Measurements from ENCODE around the gene SLC4A9.
"Not testable (repeated sequence)": the region's sequence is repeated elsewhere in the genome, so short reads cannot be mapped to it uniquely, and the experiment has no call there.

The SLC4A9 gene

DNA sequence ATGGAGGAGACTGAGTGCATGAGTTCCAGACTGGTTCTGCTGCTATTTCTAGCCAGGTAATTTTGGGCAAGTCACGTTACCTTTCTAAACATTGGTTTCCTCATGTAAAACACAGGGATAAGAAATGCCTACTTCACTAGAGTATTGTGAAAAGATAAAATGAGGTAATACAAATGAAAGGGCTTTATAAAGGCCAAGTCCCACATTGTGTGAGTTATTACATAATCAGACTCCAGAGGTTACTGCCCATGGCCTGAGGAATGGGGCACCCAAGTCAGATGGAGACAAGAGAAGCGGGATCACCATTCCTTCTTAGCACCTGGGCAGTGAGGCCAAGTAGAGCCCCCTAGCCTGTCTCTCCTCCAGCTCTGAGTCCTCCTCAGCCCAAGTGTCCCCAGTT, 21.1 kb upstream of the SLC4A9 start:
- no peak for DNase-seq

DNA sequence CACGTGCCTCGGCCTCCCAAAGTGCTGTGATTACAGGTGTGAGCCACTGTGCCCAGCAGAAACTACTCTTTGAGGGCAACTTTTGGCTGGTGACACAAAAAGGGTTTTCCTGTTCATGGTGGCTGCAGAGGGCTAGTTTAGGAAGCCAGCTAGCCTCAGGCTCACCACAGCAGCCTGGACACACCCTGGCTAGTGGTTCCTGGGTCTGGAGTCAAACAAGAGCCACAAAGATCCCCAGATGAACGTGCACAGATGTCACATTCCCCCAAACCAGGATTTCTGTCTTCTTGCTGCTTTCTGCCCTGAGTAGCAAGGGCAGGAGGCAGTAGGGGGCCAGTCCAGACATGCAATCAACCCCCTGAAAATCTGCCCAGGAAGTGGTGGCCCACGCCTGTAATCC, 20.4 kb upstream of the SLC4A9 start:
- DNase-seq = no peak

DNA sequence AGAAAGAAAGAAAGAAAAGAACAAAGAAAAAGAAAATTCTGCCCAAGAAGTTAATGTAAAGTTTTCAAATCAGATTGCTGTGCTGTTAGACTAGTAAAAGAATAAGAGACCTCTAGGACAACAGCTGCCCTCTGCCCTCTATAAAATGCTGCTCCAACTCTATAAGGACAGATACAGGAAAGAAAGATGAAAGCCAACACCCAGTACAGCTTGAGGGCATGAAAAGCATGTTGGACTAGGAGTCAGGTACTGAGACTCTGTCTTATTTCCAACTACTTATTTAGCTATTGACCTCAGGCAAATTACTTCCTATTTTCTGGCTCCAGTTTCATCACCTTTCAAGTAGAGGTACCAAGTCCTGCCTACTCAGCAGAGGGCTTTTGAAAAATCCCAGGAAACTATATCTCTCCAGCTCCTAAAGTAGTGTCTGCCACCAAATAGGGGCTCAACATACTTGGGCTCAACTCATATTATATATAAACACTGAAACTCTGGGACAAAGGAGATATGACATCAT, 19.3 kb upstream of the SLC4A9 start:
- DNase-seq = no peak

DNA sequence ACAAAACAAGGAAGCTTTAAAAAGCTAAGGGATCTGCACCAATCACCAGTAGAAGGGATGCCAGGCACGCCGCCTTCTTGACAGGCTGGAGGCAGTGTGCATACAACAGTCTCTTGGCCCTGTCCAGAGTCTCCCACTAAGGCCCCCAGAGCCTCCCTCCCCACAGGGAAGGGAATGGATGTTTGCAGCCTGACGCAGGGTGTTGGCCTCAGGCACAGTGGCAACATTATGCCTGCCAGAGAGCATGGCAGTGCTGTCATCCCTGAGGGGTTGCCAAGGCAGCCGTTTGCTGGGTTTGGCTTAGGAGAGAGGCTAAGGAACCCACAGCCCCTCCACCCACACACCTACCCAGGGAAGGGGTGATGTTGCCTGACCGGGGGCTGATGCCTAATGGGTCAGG, 18.4 kb upstream of the SLC4A9 start:
- DNase-seq = no peak

DNA sequence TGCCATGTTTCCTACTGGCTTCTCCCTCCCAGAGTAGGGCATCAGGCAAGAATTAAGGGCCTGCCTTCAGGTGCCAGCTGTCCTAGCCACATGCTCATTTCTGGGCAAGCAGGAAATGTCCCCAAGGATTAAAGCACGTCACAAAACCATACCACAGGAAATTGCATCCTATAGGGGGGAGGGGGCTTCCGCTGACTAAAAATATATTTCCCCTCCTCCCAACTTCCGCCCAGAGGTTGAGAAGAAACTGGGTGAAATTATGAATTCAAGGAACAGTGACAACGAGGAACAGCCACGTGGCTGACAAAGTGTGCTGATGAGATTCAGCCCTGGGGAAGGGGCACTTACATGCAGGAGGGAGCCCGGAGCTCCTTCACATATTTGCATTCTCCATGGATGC, 17.7 kb upstream of the SLC4A9 start:
- no peak for DNase-seq

DNA sequence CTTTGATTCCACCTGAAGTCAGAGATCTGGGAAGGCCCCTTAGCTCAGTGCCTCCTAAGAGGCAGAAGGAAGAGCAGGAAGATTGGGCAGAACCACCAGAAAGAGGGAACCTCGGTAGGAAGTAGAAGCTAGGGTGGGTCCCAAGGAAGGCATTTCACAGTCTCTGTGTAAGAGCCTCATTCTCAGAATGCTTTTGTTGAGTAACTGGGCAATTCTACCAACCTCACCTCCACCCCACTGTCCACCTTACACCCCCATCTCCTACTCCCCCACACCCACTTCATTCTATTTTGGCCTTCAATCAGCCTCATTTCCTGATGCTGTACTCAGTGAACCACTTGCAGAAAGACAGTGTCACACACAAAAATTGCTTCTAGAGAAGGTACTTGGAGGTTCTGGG, 17.1 kb upstream of the SLC4A9 start:
- DNase-seq = no peak

DNA sequence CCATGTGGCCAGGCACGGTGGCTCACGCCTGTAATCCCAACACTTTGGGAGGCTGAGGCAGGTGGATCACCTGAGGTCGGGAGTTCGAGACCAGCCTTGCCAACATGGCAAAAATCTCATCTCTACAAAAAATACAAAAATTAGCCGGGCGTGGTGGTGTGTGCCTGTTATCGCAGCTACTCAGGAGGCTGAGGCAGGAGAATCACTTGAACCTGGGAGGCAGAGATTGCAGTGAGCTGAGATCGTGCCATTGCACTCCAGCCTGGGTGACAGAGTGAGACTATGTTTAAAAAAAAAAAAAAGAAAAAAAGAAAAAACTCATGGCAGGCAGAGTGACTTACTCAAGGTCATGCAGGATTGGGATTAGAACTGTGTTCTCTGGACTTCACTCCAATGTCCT, 16.1 kb upstream of the SLC4A9 start:
- not testable (repeated sequence) for DNase-seq

DNA sequence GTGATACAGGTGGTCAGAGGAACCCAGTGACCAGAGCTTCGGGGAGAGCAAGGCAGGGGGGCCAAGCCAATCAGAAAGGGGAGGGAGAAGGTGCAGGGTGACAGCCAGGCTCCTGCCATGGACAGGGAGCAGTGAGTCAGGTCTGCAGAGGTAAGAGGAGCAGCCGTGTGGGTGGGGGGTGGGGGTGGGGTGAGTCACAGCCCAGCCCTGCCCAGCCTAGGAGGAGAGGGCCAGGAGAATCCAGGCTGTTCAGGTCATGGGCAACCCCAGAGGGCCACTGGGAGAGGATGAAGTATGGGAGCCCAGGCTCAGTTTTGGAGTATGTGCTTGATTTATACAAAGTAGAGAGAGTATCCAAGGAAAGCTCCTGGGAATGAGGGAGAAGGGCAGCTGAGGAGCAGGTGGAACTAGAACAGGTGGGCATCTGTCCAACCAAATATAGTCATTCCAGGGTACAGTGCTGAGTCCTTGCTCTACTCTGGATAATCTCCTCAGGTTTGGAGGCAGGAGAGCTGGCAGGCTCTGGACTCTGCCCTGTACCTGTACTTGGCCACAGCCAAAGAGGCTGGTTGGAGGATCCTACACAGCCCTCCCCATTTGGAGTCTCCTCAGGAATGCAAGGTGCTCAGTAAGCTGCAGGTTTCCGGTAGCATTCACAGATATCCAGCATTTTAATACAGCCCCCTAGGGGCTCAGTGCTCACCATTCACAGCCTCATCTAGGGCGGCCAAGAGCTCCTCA, 15.1 kb upstream of the SLC4A9 start:
- DNase-seq = no peak

DNA sequence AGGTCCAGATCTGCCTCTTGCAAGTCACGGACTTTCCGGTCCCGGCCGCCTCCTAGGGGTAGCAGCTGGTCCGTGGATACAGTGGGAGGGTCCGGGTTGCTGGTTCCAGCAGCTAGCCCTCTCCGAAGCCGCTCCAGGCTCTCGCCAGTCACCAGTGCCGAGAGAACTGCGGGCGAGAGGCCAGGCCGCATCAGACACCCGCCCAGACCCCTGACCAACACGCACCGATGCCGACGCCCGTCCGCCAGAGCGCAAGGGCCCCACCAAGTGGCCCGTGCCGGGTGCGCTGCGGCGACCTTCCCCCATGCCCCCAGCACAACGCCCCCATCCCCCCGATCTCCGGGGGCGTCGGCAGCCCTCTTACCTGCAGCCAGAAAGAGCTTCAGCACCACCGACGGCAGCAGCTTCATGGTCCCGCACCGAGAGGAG, 14.1 kb upstream of the SLC4A9 start:
- no peak for DNase-seq

DNA sequence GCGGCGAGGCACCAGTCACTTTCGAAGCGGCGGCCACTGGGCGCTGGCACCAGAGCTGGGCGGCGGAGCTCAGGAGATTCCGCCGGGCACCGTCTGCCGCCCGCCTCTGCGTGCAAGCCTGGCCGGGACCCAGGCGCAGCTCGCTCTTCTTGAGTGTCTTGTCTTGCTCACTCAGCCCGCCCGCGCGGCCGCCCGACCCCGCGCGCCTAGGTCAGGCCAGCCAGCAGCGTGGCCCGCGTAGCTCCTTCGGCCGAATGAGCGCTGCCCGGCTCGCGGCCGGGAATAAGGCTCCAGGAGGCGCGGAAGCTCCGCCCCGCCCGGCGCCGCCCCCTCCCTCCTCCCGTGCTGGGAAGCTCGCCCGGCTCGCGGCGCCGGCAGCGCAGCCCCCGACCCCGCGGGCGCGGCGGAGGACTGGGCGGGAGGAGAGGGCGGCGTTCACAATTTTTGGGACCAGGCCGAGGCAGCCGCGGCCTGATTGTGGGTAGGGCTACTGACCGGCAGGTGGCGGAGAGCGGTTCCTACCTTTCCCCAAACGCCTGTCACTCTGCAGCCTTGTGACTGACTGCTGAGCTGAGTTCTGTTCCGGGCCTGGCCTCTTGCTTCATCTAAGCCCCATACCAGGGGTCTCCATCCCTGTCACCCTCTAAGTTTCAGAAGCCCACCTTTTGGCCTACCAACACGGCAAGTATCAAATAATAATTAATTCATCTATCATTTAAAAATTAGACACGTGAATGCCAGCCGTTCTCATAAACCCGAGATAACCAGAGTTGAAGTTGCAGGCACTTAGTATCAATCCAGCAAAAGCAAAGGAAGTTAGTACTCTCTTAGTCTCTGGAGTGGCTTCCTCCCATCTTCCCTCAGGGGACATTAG, 13.4 kb upstream of the SLC4A9 start, which contains the start of gene HBEGF:
Gene HBEGF, minus strand, starts transcription at position 256 of the 874 bp plus-strand sequence. CDS start 275 bp downstream, outside the sequence.
- peak; percentile 21 for DNase-seq

DNA sequence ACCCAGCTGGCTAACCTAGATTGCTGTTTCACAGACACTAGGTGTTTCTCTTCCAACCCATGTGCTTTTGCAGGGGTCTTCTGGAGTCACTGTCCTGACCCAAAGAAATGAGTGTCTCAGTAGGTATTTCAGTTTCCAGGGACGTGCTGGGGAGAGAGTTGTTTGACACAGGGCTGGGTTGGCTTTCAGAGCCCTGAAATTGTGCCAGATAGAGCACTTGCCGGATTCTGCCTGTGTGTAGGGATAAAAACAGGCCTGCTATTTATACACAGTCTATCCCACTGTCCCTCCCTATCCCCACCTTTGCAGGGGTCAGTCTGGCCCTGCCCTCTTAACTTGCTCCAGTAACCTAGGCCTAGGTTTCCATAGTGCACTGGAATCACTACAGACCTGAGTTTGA, 12.6 kb upstream of the SLC4A9 start:
- DNase-seq = no peak

DNA sequence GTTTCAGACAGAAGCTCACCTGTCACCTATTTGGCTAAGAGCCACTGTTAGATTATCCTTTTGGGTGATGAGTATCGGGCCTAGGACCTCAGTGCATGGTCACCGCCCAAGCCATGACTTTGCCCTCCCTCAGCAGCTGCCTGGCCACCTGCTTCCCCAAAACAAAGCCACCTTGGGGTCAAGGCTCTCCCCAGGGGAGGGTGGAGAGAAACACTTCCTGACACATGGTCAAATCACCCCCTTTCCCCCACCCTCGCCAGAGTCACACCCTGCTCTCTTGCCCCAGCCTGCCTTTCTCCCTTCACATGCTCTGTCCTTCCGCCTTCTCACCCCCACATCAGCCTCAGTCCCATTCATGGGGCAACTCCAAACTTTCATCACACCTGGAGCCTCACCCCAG, 11.9 kb upstream of the SLC4A9 start:
- no peak for DNase-seq

DNA sequence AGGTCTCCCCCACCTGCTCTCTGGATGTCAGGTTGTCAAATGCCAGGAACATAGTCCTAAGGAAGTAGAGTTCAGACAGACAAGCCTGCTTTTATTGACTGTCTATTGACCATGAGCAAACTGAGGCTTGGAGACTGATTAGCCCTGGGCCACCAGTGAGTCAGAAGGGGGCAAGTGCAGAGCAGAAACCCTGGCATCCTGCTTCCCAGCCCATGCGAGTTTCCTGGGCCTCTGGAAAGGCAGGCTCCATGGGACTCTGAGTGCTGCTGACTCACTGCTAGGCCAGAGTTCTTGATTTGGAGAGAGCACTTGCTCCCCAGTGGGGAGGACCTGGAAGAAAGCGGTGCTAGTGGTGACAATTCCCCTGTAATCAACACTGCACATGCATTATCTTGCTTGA, 10.8 kb upstream of the SLC4A9 start:
- DNase-seq = no peak

DNA sequence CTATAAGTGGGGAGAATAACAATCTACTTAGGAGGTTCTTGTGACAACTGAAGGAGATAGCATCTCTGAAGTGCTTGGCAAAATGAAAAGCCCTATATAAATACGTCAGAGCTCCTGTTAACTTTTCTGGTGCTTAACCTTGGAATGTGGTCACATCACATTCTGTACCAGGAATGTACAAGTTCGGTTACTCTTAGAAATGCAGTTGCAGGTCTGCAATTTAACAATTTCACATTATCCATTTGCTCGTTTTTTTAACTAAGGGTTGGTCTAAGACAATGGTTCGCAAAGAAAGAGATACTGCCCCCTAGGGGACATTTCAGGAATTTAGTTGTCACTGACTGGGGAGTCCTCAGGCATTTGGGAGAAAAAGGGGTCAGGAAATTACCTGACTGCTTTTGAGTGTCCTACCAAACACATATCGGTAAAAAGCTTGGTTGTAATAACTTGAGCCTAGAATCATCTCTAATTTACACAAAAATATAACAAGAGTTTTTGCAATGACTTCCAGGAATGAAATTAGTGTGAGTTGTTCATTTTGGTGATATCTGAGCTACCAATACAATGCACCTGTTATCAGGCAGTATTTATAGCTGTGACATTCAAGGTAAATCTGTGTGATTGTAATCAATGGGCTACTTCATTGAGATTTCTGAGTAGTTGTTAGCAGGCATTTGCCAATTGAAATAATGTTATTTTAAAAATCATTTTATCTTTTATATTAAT, 8.2 kb upstream of the SLC4A9 start:
- DNase-seq = no peak

DNA sequence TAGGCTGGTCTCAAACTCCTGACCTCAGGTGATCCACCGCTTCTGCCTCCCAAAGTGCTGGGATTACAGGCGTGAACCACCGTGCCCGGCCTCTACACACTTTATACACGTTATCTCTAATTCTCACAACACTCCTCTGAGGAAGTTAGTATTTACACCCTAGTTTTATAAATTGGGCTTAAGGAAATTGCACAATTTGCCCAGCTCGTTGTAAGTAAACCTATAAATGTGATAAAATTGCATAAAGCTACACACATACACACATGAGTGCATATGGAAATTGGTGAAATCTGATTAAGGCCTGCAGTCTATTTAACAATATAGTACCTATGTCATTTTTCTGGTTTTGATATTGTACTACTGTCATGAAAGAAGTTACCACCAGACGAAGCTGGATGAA, 4.4 kb upstream of the SLC4A9 start:
- no peak for DNase-seq

DNA sequence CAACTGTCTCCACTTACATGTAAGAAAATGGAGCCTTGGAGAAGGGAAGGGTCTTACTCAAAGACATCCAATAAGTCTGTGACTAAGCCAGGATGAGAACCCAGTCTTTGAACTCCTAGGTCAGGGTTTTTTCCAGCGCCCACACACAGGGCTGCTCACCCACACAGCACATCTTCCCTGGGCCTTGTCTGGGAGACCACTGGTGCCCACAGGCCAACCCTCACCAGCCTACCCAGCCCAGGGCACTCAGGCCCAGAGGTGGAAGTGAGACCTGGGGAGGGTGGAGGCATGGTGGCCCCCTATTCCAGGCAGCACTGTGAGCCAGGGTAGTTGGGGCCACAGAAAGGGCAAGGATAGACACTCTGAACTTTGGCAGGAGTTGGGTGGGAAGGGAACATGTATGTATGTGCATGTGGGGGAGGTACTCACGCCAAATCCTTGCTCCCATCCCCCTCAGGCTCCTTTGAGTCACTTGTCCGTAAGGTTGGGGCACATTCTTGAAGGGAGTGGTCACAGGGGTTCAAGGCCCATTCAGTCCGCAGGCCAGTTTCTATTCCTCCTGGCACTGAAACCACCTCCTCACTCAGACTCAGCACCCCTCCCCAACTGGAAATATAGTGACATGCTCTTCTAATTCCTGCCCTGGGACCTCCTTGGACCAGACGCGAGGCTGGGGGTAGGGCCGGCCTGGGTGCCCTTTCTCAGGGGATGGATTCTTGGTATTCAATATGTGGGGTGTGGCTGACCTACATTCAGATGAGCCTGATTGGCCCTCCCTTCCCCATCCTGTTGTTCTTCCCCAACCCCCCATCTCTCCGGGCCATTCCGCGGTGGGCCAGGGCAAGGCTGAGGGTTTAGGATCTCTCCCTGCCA, 2.9 kb upstream of the SLC4A9 start:
- no peak for DNase-seq

DNA sequence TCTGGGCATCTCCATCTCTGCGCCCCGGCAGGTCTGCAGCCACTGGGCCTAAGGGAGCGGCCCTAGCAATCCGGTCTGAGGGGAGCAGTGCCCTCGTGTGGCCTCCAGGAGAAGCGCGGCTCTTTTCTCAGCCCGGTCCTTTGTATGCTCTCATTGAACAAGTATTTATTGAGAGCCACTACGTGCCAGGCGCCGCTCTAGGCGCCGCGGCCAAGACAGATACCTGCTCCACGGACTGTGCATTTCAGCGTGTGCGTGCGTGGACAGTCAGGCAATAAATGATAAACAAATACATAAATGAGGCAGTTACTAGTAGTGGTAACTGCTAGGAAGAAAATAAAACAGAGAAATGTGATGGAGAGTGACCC, 2.3 kb upstream of the SLC4A9 start:
- DNase-seq = peak; percentile 11

DNA sequence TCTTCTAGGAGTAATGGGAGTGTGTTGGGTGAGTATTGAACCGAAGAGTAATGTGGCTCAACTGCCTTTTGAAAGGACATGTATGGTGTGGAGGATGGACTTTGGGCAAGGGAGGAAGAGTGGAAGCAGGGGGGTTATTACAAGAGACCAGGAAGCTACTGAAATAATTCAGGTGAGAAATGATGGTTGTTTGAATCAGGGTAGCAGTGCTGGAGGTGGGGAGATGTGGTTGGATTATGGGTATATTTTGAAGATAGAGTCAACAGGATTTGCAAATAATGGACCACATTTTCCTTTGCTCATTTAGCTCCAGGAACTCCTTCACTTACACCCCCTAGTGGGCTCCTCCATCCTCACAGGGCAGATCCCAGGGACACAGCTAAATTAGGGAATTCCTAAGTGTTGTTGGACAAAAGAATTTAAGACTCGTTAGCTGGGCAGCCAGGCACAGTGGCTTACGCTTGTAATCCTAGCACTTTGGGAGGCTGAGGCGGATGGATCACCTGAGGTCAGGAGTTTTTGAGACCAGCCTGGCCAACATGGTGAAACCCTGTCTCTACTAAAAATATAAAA, 1.2 kb upstream of the SLC4A9 start:
- DNase-seq = no peak

DNA sequence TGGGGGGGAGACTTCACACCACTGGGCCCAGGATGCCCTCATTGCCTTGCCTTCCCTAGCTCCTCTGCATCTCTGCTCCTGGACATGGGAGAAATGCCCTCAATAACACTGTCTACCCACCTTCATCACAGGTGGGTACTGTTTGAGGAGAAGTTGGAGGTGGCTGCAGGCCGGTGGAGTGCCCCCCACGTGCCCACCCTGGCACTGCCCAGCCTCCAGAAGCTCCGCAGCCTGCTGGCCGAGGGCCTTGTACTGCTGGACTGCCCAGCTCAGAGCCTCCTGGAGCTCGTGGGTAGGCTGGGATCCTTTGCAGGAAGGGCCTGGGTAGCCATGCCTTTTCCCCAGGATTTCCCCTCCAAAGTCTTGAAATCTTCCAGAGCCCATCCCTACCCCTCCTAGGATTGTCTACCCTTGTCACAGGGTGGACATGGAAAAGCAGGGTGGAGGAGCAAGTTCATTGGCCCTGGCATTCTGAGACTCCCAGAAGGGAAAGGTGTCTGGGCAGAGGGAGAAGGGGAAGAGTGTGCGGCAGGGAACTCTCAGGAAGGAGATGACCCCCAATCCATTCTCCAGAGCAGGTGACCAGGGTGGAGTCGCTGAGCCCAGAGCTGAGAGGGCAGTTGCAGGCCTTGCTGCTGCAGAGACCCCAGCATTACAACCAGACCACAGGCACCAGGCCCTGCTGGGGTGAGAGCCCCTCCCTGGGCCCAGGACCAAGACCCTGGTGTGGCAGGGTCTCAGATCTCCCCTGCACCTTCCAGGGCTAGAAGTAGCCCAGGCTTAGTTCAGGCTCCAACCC, 886 bp downstream of the SLC4A9 start:
- DNase-seq = no peak

DNA sequence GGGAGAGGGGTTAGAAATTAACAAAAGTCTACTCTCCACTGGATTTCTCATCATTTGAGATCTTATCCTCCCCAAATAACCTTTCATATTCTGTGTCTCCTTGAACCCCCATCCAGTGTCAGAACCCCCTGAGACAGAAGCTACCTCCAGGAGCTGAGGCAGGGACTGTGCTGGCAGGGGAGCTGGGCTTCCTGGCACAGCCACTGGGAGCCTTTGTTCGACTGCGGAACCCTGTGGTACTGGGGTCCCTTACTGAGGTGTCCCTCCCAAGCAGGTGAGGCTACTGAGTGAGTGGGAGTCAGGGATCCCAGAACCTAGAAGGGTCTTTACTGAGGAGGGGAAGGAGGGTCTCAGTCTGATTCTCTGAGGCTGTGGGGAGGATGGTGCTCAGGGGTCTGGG, 1.9 kb downstream of the SLC4A9 start:
- no peak for DNase-seq

DNA sequence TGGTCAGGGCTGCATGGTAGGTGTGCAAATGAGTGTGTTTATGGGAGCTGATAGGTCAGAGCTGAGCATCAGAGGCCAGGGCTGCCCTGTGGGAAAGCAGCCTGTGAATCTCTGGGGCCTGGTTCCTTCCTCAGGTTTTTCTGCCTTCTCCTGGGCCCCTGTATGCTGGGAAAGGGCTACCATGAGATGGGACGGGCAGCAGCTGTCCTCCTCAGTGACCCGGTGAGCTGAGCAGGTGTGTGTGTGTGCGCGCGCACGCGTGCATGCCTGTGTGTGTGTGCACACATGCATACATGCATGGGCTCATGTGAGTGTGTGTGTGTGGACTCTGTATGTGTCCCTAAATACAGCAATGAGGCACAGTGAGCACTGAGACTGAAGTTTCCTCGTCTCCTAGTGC, 2.3 kb downstream of the SLC4A9 start:
- no peak for DNase-seq

All from NCI-H510A (cell line).